ENCODE data around the gene DDC. TPM values are rescaled to one million over a fixed set of nuclear protein-coding genes. Genes with fewer than 3 reads are reported as not detected.

The DDC gene
- total RNA-seq, 2 donors from 2014 or later, result 0.85 TPM; not detected in 1

- Histone ChIP-seq H3K27me3 (replicated peaks; ENCODE audit: insufficient read depth) (no peaks in the 10 kb centered on the region), H3K36me3 (no peaks in the 10 kb centered on the region), H3K9me3 (no peaks in the 10 kb centered on the region), H3K27ac (no peak overlapping the region), H3K4me3 (no peak overlapping the region), H3K4me1 (ENCODE audit: control insufficient read depth in 1 of 2, low read depth in 2 of 2) (peaks cover 9 to 26% of the 10 kb centered on the region in 2 donors)
- TF ChIP-seq CTCF (IDR thresholded peaks at IDR 0.05), result no peak
- DNase-seq (ENCODE audit: low spot score) (no peak), ATAC-seq (ENCODE audit: insufficient number of reproducible peaks, low FRiP score, low read depth) (no peak)
Measured at GRCh38 chr7:50505553-50506210, 59.5 kb downstream of the DDC start.

GRCh38 chr7:50504646-50505546, 60.3 kb downstream of the DDC start:
- Histone ChIP-seq H3K9me3 (no peaks in the 10 kb centered on the region), H3K36me3 (no peaks in the 10 kb centered on the region), H3K27me3 (replicated peaks; ENCODE audit: insufficient read depth) (no peaks in the 10 kb centered on the region), H3K27ac (no peak overlapping the region), H3K4me1 (ENCODE audit: control insufficient read depth in 1 of 2, low read depth in 2 of 2) (peaks cover 9 to 26% of the 10 kb centered on the region in 2 donors), H3K4me3 (no peak overlapping the region)
- no peak for TF ChIP-seq CTCF (IDR thresholded peaks at IDR 0.05)
- ATAC-seq (ENCODE audit: insufficient number of reproducible peaks, low FRiP score, low read depth) (no peak), DNase-seq (ENCODE audit: low spot score) (no peak)

GRCh38 chr7:50502947-50503346, 62.3 kb downstream of the DDC start:
- H3K4me3 ChIP-seq, result no peak overlapping the region
- peak overlapping the region; percentile 22 to 72 for H3K27ac ChIP-seq
- H3K4me1 ChIP-seq (ENCODE audit: control insufficient read depth in 1 of 2, low read depth in 2 of 2), result peaks cover 9 to 30% of the 10 kb centered on the region in 2 donors
- H3K9me3 ChIP-seq, result no peaks in the 10 kb centered on the region
- H3K27me3 ChIP-seq (replicated peaks; ENCODE audit: insufficient read depth), result no peaks in the 10 kb centered on the region
- no peak for TF ChIP-seq CTCF (IDR thresholded peaks at IDR 0.05)
- DNase-seq (ENCODE audit: low spot score) (no peak), ATAC-seq (ENCODE audit: insufficient number of reproducible peaks, low FRiP score, low read depth) (no peak)
- no peaks in the 10 kb centered on the region for H3K36me3 ChIP-seq

- H3K36me3 ChIP-seq, result no peaks in the 10 kb centered on the region
- H3K9me3 ChIP-seq, result no peaks in the 10 kb centered on the region
- TF ChIP-seq CTCF (IDR thresholded peaks at IDR 0.05), result no peak
- peak overlapping the region; percentile 49 to 72 for H3K27ac ChIP-seq
- DNase-seq (ENCODE audit: low spot score) (peak; percentile 61), ATAC-seq (ENCODE audit: insufficient number of reproducible peaks, low FRiP score, low read depth) (peak; percentile 93)
- H3K4me3 ChIP-seq, result no peak overlapping the region
- H3K4me1 ChIP-seq (ENCODE audit: control insufficient read depth in 1 of 2, low read depth in 2 of 2), result peaks cover 9 to 30% of the 10 kb centered on the region in 2 donors
- H3K27me3 ChIP-seq (replicated peaks; ENCODE audit: insufficient read depth), result no peaks in the 10 kb centered on the region
Measured at GRCh38 chr7:50502001-50502684, 63.1 kb downstream of the DDC start.

GRCh38 chr7:50499092-50499491, 66.1 kb downstream of the DDC start:
- H3K4me3 ChIP-seq, result no peak overlapping the region
- H3K36me3 ChIP-seq, result no peaks in the 10 kb centered on the region
- ATAC-seq (ENCODE audit: insufficient number of reproducible peaks, low FRiP score, low read depth) (no peak), DNase-seq (ENCODE audit: low spot score) (no peak)
- peaks cover 9 to 30% of the 10 kb centered on the region in 2 donors for H3K4me1 ChIP-seq (ENCODE audit: control insufficient read depth in 1 of 2, low read depth in 2 of 2)
- no peak for TF ChIP-seq CTCF (IDR thresholded peaks at IDR 0.05)
- H3K9me3 ChIP-seq, result no peaks in the 10 kb centered on the region
- H3K27ac ChIP-seq, result no peak overlapping the region
- no peaks in the 10 kb centered on the region for H3K27me3 ChIP-seq (replicated peaks; ENCODE audit: insufficient read depth)

All from thoracic aorta (tissue), 2 donors.